WTC11 (cell line): ENCODE data around the gene CEP131.

ENCODE experiments used
- JUN ChIP-seq: sonication (generic); formaldehyde crosslinking; IDR thresholded peaks from 2 replicates; pipeline ENCODE4 v1.8.0; 2023; ENCODE audit warnings: mild to moderate bottlenecking, missing genetic modification reagents
- NR3C1 ChIP-seq: sonication (generic); formaldehyde crosslinking; conservative IDR thresholded peaks from 2 replicates; pipeline ENCODE4 v1.8.1; 2023; ENCODE audit warnings: low read depth, mild to moderate bottlenecking, missing genetic modification reagents
- ZNF396 ChIP-seq: fragments of 250-450 bp; sonication (Bioruptor Pico); IDR thresholded peaks from 2 replicates; pipeline ENCODE4 v1.8.0; 2021; ENCODE audit warnings: mild to moderate bottlenecking, moderate library complexity, borderline replicate concordance
- ZSCAN18 ChIP-seq: fragments of 250-450 bp; sonication (Bioruptor Pico); IDR thresholded peaks from 2 replicates; pipeline ENCODE4 v2.1.2; 2022; ENCODE audit warnings: mild to moderate bottlenecking, moderate library complexity

DNA sequence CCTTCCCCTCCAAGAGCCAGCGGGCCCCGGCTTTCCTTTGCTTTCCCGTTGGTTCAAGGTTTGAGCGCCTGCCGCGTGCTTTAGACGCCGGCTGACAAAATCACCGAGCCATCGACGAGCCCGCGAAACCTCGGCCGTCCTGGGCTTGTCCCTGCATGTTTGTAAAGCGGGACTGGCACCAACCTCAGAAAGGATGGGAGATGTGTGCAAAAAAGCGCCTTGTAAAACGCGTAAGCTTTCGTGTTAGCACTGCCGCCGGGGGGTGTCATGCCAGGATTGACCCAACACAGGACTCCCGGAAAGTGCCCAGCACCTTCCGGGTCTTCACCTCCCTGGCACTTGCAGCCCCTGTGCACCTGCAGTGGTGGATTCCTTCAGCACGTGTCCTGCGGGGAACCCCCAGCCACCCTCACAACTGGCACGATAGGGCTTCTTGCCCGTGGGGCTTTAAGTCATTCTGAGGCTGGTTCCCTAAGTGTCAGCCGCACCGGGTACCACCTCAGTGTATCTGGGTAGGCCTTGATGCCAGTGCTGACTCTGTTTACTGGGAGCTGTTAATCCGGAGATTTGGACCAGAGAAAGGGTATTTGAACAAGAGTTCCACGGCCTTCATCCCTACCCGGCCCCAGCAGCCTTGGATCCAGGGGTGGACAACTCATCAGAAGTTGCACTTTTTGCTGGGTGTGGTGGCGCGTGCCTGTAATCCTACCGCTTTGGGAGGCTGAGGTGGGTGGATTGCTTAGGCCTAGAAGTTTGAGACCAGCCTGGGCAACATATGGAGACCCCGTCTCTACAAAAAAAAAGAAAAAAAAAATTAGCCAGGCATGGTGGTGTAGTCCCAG is 17.2 kb upstream of the CEP131 start:
- no peak for TF ChIP-seq NR3C1
- no peak for TF ChIP-seq ZSCAN18 (CRISPR knock-in tag)
- TF ChIP-seq ZNF396 (CRISPR knock-in tag), result no peak
- TF ChIP-seq JUN (CRISPR knock-in tag), result no peak
